Kidney (tissue), 14 donors: Measurements from ENCODE around the gene ADAMTS12. TPM values are rescaled to one million over a fixed set of nuclear protein-coding genes. Genes with fewer than 3 reads are reported as not detected.

ENCODE experiments used
- DNase-seq, 5 donors: peaks; one replicate each; pipeline ENCODE4 v3.0.0-alpha.2; 2013 to 2020
- FAIRE-seq: peaks from 2 replicates; lab custom pipeline; 2012; peaks lifted over from hg19 to GRCh38; lab: Jason Lieb, UNC
- H3K27ac ChIP-seq, 2 donors: one replicate each; pipeline ENCODE4 v1.7.0; 2013; ENCODE audit warnings: low read depth in 2 of 2, low read length in 2 of 2, inconsistent platforms in 1 of 2
- H3K27me3 ChIP-seq: one replicate; pipeline ENCODE4 v1.7.1; 2013; ENCODE audit warnings: low read length, inconsistent platforms; ENCODE audit not compliant: control insufficient read depth, insufficient read depth
- H3K36me3 ChIP-seq, 3 donors: one replicate each; pipeline versions ENCODE4 v1.7.0 to v1.7.1; 2013; ENCODE audit warnings: low read length in 3 of 3, control low read depth in 1 of 3, inconsistent platforms in 1 of 3; ENCODE audit not compliant: insufficient read depth in 3 of 3, control insufficient read depth in 2 of 3
- H3K4me1 ChIP-seq, 3 donors: one replicate each; pipeline versions ENCODE4 v1.7.0 to v1.7.1; 2013; ENCODE audit warnings: low read length in 3 of 3, inconsistent platforms in 1 of 3, low read depth in 1 of 3; ENCODE audit not compliant: control insufficient read depth in 2 of 3, insufficient read depth in 2 of 3
- H3K4me3 ChIP-seq, 3 donors: one replicate each; pipeline versions ENCODE4 v1.7.0 to v1.8.1; 2013; ENCODE audit warnings: low read length in 3 of 3, control low read depth in 1 of 3, inconsistent platforms in 1 of 3
- H3K9ac ChIP-seq, 3 donors: one replicate each; pipeline versions ENCODE4 v1.7.0 to v1.7.1; 2013; ENCODE audit warnings: low read length in 3 of 3, control low read depth in 1 of 3, inconsistent platforms in 1 of 3
- H3K9me3 ChIP-seq, 3 donors: one replicate each; pipeline versions ENCODE4 v1.7.0 to v1.7.1; 2013; ENCODE audit warnings: low read length in 3 of 3, control low read depth in 1 of 3, inconsistent platforms in 1 of 3; ENCODE audit not compliant: control insufficient read depth in 2 of 3, insufficient read depth in 1 of 3
- intact Hi-C: fragments of 100-400 bp; cut with DNase I; formaldehyde crosslinking; loops from one replicate; pipeline ENCODE4 v1.11.1; 2022
- polyA plus RNA-seq: library from polyadenylated mRNA; stranded (reverse); fragments of 350-450 nt; fragmentation: Illumina TruSeq; extraction: RNeasy Lipid Tissue Mini Kit (QIAGEN cat#74804); gene quantifications from one replicate; pipeline ENCODE4 v1.2.3, GENCODE V29; 2014; ENCODE audit warnings: low read depth, low replicate concordance; ENCODE audit not compliant: insufficient read depth
- total RNA-seq: library from RNA; stranded (reverse); fragmentation: NEBNext Ultra II Directional; extraction: Animal tissue kit (Norgen Biotek cat#: 25700); gene quantifications from one replicate; pipeline ENCODE4 v1.2.1, GENCODE V29; 2021
- TF ChIP-seq, protein P1 (sequence below): IDR thresholded peaks from 3 replicates; pipeline ENCODE4 v1.5.1; 2012; ENCODE audit warnings: mild to moderate bottlenecking, moderate library complexity, borderline replicate concordance; ENCODE audit not compliant: insufficient read depth; ENCODE audit errors: extremely low read depth
- donor health status: control.
- donor health status: control.
- donor health status: control.
- donor health status: control.
- donor health status: control.
- donor health status: DM: yes; HTN: yes; CAD: no.
- donor health status: Normal renal cell carcinoma (clear cell type).

ADAMTS12 gene
- total and polyA plus RNA-seq, 2 donors from 2014 or later: 0.75 to 2.0 TPM

DNA sequence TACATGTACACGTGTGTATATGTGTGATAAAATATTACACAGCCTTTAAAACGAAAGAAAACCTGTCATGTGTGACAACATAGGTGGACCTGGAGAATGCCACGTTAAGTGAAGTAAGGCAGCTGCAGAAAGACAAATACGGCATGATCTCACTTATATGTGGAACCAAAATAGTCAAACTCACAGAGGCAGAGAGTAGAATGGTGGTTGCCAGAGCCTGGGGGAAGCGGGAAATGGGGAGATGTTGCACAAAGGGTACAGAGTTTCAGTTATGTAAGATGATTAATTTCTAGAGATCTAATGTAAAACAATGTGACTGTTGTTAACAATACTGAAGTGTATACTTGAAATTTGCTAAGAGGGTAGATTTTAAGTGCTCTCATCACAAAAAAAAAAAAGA lies 34.8 kb downstream of the ADAMTS12 start:
- DNase-seq: no peak
- FAIRE-seq: no peak
- no peaks in the 10 kb centered on the region for H3K9me3 ChIP-seq
- H3K27me3 ChIP-seq: no peaks in the 10 kb centered on the region
- TF ChIP-seq, protein P1, sequence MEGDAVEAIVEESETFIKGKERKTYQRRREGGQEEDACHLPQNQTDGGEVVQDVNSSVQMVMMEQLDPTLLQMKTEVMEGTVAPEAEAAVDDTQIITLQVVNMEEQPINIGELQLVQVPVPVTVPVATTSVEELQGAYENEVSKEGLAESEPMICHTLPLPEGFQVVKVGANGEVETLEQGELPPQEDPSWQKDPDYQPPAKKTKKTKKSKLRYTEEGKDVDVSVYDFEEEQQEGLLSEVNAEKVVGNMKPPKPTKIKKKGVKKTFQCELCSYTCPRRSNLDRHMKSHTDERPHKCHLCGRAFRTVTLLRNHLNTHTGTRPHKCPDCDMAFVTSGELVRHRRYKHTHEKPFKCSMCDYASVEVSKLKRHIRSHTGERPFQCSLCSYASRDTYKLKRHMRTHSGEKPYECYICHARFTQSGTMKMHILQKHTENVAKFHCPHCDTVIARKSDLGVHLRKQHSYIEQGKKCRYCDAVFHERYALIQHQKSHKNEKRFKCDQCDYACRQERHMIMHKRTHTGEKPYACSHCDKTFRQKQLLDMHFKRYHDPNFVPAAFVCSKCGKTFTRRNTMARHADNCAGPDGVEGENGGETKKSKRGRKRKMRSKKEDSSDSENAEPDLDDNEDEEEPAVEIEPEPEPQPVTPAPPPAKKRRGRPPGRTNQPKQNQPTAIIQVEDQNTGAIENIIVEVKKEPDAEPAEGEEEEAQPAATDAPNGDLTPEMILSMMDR: no peak
- no peaks in the 10 kb centered on the region for H3K36me3 ChIP-seq
- H3K4me1 ChIP-seq: peaks cover 0 to 4% (median 0%) of the 10 kb centered on the region in 3 donors
- H3K9ac ChIP-seq: no peak overlapping the region
- H3K27ac ChIP-seq: no peak overlapping the region
- no peak overlapping the region for H3K4me3 ChIP-seq
- intact Hi-C loops: no loop called here

DNA sequence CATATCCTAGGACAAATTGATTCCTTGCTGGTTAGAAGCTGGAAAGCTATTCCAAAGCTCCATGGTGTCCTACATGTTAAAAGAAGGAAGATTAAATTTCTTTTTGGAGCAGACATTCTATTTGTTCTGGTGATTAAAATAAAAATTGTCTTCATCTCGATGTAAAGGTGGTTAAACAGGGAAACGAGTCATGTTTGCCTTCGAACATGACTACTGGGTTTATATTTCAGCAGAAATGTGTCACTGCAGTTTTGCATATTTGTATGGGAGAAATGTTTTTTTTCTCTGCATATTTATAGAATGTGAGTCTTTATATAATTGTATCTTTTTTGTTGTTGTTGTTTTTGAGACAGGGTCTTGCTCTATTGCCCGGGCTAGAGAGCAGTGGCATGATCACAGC lies 36.4 kb downstream of the ADAMTS12 start:
- DNase-seq (no peak), FAIRE-seq (no peak)
- no peak overlapping the region for H3K27ac ChIP-seq
- H3K36me3 ChIP-seq: no peaks in the 10 kb centered on the region
- intact Hi-C loops: no loop called here
- H3K27me3 ChIP-seq: no peaks in the 10 kb centered on the region
- no peaks in the 10 kb centered on the region for H3K9me3 ChIP-seq
- TF ChIP-seq, protein P1: no peak
- H3K9ac ChIP-seq: no peak overlapping the region
- peaks cover 0 to 5% (median under 1%) of the 10 kb centered on the region in 3 donors for H3K4me1 ChIP-seq
- no peak overlapping the region for H3K4me3 ChIP-seq

DNA sequence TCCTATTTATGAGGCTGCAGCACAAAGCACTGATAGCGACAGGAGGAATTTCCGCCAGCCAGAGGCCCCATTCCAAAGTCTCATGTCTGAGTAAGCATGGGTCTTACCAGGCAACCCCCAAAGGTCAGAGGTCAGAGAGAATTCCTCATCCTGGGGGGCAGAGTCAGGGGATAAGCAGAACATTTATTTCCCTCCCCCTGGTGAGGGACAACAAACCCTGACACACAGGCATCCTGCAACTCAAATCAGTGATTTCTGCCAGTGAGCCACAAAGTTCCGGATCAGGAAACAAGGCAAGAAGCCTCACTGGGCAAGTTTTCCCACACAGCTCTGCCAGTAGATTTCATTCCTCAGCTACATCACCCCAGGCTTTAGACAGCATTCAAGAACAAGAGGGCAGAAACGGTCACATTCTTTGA lies 37.0 kb downstream of the ADAMTS12 start:
- no peak overlapping the region for H3K27ac ChIP-seq
- H3K9ac ChIP-seq: no peak overlapping the region
- FAIRE-seq (no peak), DNase-seq (peak; percentile 62 to 84 (median 74))
- no peaks in the 10 kb centered on the region for H3K9me3 ChIP-seq
- no peaks in the 10 kb centered on the region for H3K36me3 ChIP-seq
- intact Hi-C loops: no loop called here
- H3K4me3 ChIP-seq: no peak overlapping the region
- H3K27me3 ChIP-seq: no peaks in the 10 kb centered on the region
- peaks cover 0 to 10% (median 6%) of the 10 kb centered on the region in 3 donors for H3K4me1 ChIP-seq
- TF ChIP-seq, protein P1: no peak

DNA sequence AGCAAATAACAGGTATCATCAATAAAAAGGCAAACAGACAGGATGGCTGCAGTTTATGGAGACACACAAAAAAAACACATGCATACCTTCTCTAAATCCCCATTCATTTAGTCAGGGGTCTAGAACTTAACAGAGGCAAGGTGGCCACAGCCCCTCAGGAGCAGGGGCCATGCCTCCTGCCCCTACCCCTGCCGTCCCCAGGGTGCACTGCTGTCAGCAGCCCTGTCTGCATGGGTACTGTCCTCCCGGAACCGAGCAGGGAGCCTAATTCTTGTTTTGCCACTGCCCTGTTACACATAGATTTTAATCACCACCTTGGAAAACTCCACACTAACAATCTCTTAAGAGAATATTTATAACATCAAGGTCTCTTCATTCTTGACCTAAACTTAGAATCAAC lies 39.0 kb downstream of the ADAMTS12 start:
- H3K27ac ChIP-seq: no peak overlapping the region
- no peaks in the 10 kb centered on the region for H3K27me3 ChIP-seq
- H3K36me3 ChIP-seq: no peaks in the 10 kb centered on the region
- intact Hi-C loops: no loop called here
- TF ChIP-seq, protein P1: no peak
- DNase-seq: peak in 1 of 5 donors; percentile 59
- peaks cover 0 to 10% (median 6%) of the 10 kb centered on the region in 3 donors for H3K4me1 ChIP-seq
- H3K9ac ChIP-seq: no peak overlapping the region
- no peak for FAIRE-seq
- H3K4me3 ChIP-seq: no peak overlapping the region
- no peaks in the 10 kb centered on the region for H3K9me3 ChIP-seq
